IPS-NIHi7 (cell line): Measurements from ENCODE around the gene ACSM5.
"Not testable (repeated sequence)": the region's sequence is repeated elsewhere in the genome, so short reads cannot be mapped to it uniquely, and the experiment has no call there.

Experiments used
- DNase-seq: peaks from one replicate; pipeline ENCODE4 v3.0.0; 2012; ENCODE audit warnings: mixed read lengths; ENCODE audit errors: extremely low spot score

Gene ACSM5

DNA sequence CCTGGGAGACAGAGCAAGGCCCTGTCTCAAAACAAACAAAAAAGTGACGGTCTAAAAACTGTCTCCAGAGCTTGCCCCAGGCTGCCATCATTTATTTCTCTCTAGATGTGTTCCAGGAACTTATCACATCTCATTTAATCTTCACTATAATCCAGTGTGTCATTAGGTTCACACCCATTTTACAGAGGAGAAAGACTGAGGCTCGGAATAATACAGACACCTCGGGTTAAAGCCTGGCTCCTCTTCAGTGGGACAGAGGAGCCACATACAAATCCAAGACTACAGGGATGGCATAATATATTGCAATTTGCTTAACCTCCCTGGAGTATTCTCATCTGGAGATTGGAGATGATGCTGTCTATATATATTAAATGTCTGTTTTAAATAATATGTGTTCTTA lies 10.7 kb upstream of the ACSM5 start:
- DNase-seq, result no peak

DNA sequence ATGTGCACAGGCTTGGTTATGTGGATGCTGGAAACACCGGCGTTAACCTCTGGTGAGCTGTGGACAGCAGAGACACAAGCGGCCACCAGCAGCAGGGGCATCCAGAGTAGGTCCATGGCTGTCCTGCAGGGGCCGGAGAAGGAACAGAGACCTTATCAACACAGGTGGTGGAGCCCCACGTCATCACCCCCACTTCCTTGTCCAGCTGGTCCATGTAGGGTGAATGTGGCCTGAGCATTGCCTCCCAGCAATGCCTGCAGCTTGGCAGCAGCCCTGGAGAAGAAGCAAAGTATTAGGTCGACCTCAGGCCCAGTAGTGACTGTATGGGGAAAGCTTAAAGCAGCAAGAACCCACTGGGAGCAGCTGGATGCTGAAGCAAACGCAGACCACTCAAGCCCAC lies 10.1 kb upstream of the ACSM5 start:
- no peak for DNase-seq

DNA sequence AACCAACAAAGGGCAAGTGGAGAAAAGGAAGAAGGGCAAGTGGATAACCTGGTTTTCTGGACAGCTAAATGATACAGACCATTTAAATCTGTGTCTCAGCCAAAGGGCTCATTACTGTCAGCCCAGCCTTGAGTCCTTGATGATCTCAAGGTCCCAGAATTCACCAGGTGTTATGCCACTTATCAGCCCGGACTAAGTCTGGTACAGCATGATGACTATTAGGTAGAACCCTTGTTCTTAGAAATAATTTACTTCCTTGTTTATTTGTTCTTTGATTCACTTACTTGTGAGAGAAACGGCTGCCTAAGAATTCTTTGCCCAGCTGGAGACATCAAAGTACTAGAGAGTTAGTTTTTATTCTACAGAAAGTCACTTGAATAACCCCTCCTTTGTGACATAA lies 8.3 kb upstream of the ACSM5 start:
- DNase-seq, result no peak

DNA sequence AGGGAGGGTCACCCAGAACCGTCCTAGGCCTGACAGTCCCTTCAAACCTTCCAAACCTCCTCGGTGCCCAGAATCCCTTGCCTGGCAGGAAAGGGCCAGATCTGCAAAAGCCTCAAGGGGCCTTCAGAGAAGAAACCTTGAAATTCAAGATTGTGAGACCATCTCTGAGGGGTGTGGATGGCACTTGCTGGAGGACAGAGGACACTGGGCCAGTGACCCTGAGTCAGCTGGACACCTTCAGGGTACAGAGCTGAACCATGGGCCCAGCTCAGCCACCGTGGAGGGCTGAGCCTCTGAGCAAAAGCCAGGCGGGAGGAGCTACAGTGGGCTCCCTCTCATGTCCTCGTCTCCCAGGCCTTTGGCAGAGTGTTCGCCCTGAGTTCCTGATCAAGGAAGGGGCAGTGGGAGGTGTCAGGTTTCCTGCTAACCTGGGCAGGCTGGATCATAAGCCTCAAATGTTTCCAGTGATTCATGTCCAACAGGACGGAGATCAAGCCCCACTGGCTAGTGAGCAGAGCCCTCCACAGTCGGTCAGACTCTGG lies 7.8 kb upstream of the ACSM5 start:
- DNase-seq, result no peak

DNA sequence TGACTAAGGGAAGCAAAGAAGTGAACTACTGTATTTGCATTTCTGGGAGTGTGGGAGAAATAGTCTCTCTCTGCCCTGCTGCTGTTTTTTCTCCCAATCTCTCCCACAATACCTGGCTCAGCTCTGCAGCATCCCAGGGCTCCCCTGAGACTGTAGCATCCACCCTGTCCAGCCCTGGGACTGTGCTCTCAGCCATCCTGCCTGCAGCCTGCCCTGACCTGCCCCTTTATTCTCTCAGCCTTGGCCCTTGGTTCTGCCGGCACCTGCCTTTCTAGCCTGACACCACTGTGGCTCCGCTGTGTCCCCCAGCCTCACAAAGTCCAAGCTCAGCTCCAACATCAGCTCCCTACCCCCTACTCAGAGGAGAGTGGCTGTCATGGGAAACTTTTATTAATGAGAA lies 6.7 kb upstream of the ACSM5 start:
- DNase-seq, result no peak

- DNase-seq, result no peak
Measured at GRCh38 chr16:20404637-20405036, 4.7 kb upstream of the ACSM5 start, which contains the start of gene PDILT. Gene PDILT (minus strand): TSS chr16:20404737. CDS start chr16:20399300, 5,437 bp downstream.

- DNase-seq, result no peak
Measured at GRCh38 chr16:20410121-20410723, 888 bp downstream of the ACSM5 start.

DNA sequence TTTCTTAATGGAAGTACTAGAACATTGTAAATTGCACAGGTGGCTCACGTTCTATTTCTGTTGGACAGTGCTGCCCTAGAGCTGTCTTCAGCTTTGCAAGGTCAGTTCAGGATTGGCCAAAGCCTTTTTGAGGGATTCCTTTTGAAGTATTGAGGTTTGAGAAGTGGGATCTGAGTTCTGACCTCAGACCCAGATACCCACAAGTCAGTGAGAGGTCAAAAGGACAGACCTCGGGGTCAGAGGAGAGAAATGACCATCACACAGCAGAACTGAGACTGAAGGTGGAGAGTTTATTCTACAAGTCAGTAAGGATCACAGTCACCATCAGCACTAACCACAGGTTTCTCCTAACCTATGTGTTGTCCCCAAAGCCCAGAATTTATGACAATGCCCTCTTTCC lies 1.7 kb downstream of the ACSM5 start:
- no peak for DNase-seq

- DNase-seq, result no peak
Measured at GRCh38 chr16:20415541-20415940, 6.2 kb downstream of the ACSM5 start.

- DNase-seq, result not testable (repeated sequence)
Measured at GRCh38 chr16:20419093-20419492, 9.8 kb downstream of the ACSM5 start.

- DNase-seq, result not testable (repeated sequence)
Measured at GRCh38 chr16:20421748-20422147, 12.4 kb downstream of the ACSM5 start.

DNA sequence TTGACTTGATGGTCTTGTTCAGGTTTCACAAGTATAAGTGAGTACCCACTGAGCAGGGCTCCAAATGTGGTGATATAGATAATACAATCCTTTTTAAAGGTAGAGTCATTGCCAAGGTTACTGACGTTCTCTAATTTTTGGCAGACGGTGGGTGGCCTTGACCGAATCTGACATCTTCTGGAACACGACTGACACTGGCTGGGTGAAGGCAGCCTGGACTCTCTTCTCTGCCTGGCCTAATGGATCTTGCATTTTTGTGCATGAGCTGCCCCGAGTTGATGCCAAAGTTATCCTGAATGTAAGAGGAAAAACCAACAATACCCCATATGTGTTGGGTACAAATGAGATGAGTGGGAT lies 14.4 kb downstream of the ACSM5 start:
- DNase-seq, result not testable (repeated sequence)

DNA sequence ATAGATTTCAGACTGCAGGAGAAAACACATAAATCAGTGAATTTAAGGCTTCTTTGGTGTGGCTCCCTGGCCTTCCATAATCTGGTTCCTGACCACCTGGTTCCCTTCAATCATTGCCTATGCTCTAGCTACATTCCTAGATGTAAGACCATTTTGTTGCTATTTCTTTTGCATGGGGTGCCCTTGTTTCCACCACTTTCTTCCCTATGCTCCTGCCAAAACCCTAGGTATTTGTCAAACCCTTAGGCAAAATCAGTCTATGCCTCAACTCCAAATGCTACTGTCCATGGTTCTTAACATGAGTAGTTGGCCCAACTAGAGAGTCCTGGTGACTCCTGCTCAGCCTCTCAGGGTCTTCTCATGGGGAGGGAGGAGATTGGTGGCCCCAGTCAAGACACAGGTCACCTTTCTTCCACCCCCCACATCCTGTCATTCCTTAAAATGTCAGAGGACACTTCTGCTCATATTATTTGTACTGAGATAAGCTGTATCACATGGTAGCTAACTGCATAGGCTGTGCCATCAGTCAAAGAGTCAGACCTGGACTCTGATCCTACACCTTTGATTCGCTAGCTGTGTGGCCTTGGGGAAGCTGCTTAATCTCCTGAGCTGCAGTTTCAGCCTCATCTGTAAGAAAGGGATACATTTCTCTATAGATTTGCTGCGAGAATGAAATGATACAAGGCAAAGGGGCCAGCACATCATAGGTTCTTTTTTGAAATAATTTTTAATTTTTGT lies 15.0 kb downstream of the ACSM5 start:
- DNase-seq, result no peak

- not testable (repeated sequence) for DNase-seq
Measured at GRCh38 chr16:20427401-20427797, 18.1 kb downstream of the ACSM5 start.

- not testable (repeated sequence) for DNase-seq
Measured at GRCh38 chr16:20429499-20429898, 20.2 kb downstream of the ACSM5 start.

DNA sequence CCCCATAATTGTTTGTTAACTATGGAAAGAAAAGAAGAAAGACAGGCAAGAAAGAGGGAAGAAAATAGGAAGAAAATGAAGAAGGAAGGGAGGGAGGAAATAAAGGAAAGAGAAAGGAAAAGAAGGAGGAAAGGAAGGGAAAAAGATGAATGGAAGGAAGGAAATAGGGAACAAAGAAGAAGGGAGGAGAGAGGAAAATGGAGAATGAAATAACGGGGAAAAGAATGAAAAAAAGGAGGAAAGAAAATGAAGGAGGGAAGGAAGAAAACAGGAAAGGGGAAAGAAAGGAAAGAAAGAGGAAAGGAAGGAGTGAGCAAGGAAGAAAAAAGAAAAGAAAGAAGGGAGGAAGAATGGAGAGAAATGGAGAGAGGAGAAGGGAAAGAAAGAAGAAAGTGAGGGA lies 21.1 kb downstream of the ACSM5 start:
- DNase-seq, result not testable (repeated sequence)

DNA sequence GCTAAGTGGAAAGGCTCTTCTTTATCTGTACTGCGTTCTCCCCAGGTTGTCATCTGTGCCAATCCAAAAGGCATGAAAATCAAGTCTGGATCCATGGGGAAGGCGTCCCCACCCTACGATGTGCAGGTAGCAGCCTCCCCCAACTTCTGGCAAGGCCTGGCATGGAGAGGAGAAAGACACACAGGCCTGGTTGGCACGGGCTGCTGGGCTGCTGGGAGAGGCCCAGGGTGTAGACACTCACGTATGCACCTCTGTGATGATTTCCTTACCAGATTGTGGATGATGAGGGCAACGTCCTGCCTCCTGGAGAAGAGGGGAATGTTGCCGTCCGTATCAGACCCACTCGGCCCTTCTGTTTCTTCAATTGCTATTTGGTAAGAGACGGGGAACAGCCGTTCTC lies 21.6 kb downstream of the ACSM5 start:
- no peak for DNase-seq

DNA sequence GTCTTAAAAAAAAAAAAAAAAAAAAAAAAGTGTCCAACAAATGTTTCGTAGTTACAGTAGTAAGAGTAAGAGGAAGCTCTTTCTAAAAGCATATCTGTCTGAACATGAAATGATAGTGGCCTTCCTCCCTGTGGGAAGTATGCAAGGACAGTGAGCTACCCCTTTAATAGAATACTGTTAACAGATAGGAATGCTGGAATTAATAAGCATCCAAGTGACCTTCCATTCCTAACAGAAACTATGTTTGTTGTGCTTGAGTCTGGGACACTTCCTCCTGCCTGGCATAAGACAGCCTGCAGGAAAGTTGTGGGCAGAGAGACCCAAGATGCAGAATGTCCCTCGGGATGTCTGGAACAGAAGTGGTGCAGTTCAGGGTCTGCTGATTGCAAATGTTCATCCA lies 29.6 kb downstream of the ACSM5 start:
- not testable (repeated sequence) for DNase-seq

DNA sequence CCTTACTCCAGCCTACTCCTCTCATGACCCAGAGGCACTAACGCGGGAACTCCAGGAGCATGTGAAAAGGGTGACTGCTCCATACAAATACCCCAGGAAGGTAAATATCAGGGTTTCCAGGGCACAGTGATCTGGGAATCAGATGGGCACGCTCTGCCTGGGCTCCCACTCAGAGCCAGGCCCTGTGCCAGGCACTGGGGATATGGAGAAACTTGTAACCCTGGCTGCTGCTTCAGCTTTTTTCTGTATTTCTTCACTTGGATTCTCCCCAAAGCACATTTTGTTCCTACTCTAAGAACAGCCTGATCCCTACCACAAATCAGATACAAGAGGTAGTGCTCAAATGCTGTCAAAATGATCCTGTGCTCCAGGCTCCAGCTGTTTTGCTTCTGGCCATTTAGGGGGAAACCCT lies 30.5 kb downstream of the ACSM5 start:
- not testable (repeated sequence) for DNase-seq

GRCh38 chr16:20440731-20441130 lies 31.4 kb downstream of the ACSM5 start:
- DNase-seq, result not testable (repeated sequence)

DNA sequence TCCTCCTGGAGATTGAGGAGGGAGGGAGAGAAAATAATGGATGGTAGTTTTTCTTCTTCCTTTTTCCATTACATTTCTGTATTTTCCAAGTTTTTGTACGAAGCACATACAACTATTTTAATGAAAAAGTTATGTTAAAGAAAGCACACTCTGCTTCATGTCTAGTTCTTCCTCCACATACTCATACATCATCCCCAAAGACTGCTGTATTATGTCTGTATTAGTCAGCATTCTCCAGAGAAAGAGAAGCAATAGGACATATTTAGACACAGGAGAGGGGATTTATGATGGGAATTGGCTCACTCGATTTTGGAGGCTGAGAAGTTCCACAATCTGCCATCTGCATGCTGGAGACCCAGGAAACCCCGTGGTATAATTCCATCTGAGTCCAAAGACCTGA lies 31.9 kb downstream of the ACSM5 start:
- DNase-seq, result no peak

- not testable (repeated sequence) for DNase-seq
Measured at GRCh38 chr16:20441859-20442258, 32.5 kb downstream of the ACSM5 start.
